GM23338 (cell line): Measurements from ENCODE around the gene DAW1.

ENCODE experiments used
- CREB1 ChIP-seq: fragments of 250-450 bp; sonication (Bioruptor Pico); IDR thresholded peaks from 2 replicates; pipeline ENCODE4 v1.5.0; 2020; ENCODE audit warnings: low read depth, mild to moderate bottlenecking, moderate library complexity
- CTCF ChIP-seq, 2 experiments: fragments of 200-600 bp in 1 of 2; sonication (generic) in 1 of 2; conservative IDR thresholded peaks; 2 replicates each; pipeline versions ENCODE4 v1.5.1 to v1.6.1; 2016 to 2017; ENCODE audit warnings: antibody characterized with exemption in 2 of 2, low read depth in 2 of 2, mild to moderate bottlenecking in 2 of 2, moderate library complexity in 1 of 2
- ETS1 ChIP-seq: IDR thresholded peaks from 2 replicates; pipeline ENCODE4 v1.6.1; 2016; ENCODE audit warnings: antibody characterized with exemption
- EZH2 ChIP-seq: fragments of 200-600 bp; sonication (generic); IDR thresholded peaks from one replicate; pipeline ENCODE4 v1.8.0; 2017; ENCODE audit warnings: antibody characterized with exemption, mild to moderate bottlenecking, low read depth; ENCODE audit not compliant: unreplicated experiment
- EZH2phosphoT487 ChIP-seq: fragments of 200-600 bp; sonication (generic); IDR thresholded peaks from one replicate; pipeline ENCODE4 v1.8.1; 2018; ENCODE audit warnings: antibody characterized with exemption; ENCODE audit not compliant: unreplicated experiment
- POLR2AphosphoS5 ChIP-seq: IDR thresholded peaks from 2 replicates; pipeline ENCODE4 v1.6.1; 2016; ENCODE audit warnings: antibody characterized with exemption, low read depth
- REST ChIP-seq: IDR thresholded peaks from one replicate; pipeline ENCODE4 v1.6.1; 2018; ENCODE audit warnings: antibody characterized with exemption; ENCODE audit not compliant: unreplicated experiment
- STAT1 ChIP-seq: IDR thresholded peaks from one replicate; pipeline ENCODE4 v1.6.1; 2016; ENCODE audit warnings: antibody characterized with exemption; ENCODE audit not compliant: unreplicated experiment
- ZNF114 ChIP-seq: fragments of 250-450 bp; sonication (Bioruptor Pico); IDR thresholded peaks from 2 replicates; pipeline ENCODE4 v1.5.0; 2020; ENCODE audit warnings: mild to moderate bottlenecking, moderate library complexity
- ZNF462 ChIP-seq: fragments of 250-450 bp; sonication (Bioruptor Pico); IDR thresholded peaks from 2 replicates; pipeline ENCODE4 v1.5.0; 2020; ENCODE audit warnings: mild to moderate bottlenecking, moderate library complexity

- no peak for TF ChIP-seq CTCF (conservative IDR thresholded peaks at IDR 0.05; ENCODE audit: low read depth in 2 of 2)
- TF ChIP-seq POLR2AphosphoS5 = no peak
- no peak for TF ChIP-seq EZH2
- TF ChIP-seq REST = no peak
- TF ChIP-seq EZH2phosphoT487 = no peak
- TF ChIP-seq CREB1 (CRISPR knock-in tag) = no peak
- TF ChIP-seq STAT1 = no peak
- TF ChIP-seq ZNF462 (CRISPR knock-in tag) = no peak
- no peak for TF ChIP-seq ETS1
- no peak for TF ChIP-seq ZNF114 (CRISPR knock-in tag)
These were observed 37.0 kb downstream of the DAW1 start for GRCh38 chr2:227908266-227909054.
